Measurements from ENCODE around the gene GALNT18. TPM values are rescaled to one million over a fixed set of nuclear protein-coding genes. Genes with fewer than 3 reads are reported as not detected.

The GALNT18 gene
- total RNA-seq, 3 donors from 2014 or later (not counting 1 experiment from before 2014, with no cell fraction given), result 0.18 to 0.42 (median 0.38) TPM

- peaks cover 6 to 29% of the 10 kb centered on the region in 2 donors for H3K27me3 Mint-ChIP-seq (ENCODE audit: low read depth in 2 of 2)
- H3K9me3 ChIP-seq (ENCODE audit: control insufficient read depth, insufficient read depth, low read length), result no peaks in the 10 kb centered on the region
- DNase-seq (peak in 1 of 2 donors; percentile 23), ATAC-seq (no peak)
- H3K4me1 Mint-ChIP-seq, result no peaks in the 10 kb centered on the region
- 91% methylated on average over 2 of the region's 2 CpGs for WGBS (ENCODE audit: insufficient coverage)
- no peak overlapping the region for H3K27ac ChIP-seq (ENCODE audit: low read length)
- no peaks in the 10 kb centered on the region for H3K4me1 ChIP-seq (ENCODE audit: control insufficient read depth, insufficient read depth, low read length)
- no peak overlapping the region for H3K27ac Mint-ChIP-seq
- no peak overlapping the region for H3K4me3 ChIP-seq (ENCODE audit: low read length)
- no peaks in the 10 kb centered on the region for H3K9me3 Mint-ChIP-seq
- no peak for TF ChIP-seq CTCF (IDR thresholded peaks at IDR 0.05)
- no peak overlapping the region for H3K4me3 Mint-ChIP-seq
- H3K27me3 ChIP-seq (ENCODE audit: control insufficient read depth, insufficient read depth, low read length), result no peaks in the 10 kb centered on the region
- no peaks in the 10 kb centered on the region for H3K36me3 Mint-ChIP-seq
- intact Hi-C loops (cut with micrococcal nuclease), result no loop called here
- no peaks in the 10 kb centered on the region for H3K36me3 ChIP-seq (ENCODE audit: control insufficient read depth, insufficient read depth, low read length)
Measured at GRCh38 chr11:11608783-11609232, 13.0 kb downstream of the GALNT18 start.

- H3K9me3 Mint-ChIP-seq, result no peaks in the 10 kb centered on the region
- Histone ChIP-seq H3K4me1 (ENCODE audit: control insufficient read depth, insufficient read depth, low read length) (no peaks in the 10 kb centered on the region), H3K36me3 (ENCODE audit: control insufficient read depth, insufficient read depth, low read length) (no peaks in the 10 kb centered on the region), H3K4me3 (ENCODE audit: low read length) (no peak overlapping the region), H3K9me3 (ENCODE audit: control insufficient read depth, insufficient read depth, low read length) (no peaks in the 10 kb centered on the region), H3K27ac (ENCODE audit: low read length) (no peak overlapping the region), H3K27me3 (ENCODE audit: control insufficient read depth, insufficient read depth, low read length) (no peaks in the 10 kb centered on the region)
- H3K36me3 Mint-ChIP-seq, result no peaks in the 10 kb centered on the region
- no peak for DNase-seq
- 89% methylated on average over 2 of the region's 2 CpGs for WGBS (ENCODE audit: insufficient coverage)
- TF ChIP-seq CTCF (IDR thresholded peaks at IDR 0.05), result no peak
- intact Hi-C loops (cut with micrococcal nuclease), result no loop called here
- H3K27ac Mint-ChIP-seq, result no peak overlapping the region
- no peaks in the 10 kb centered on the region for H3K4me1 Mint-ChIP-seq
- H3K27me3 Mint-ChIP-seq (ENCODE audit: low read depth in 2 of 2), result peaks cover 6 to 25% of the 10 kb centered on the region in 2 donors
- no peak for ATAC-seq
- H3K4me3 Mint-ChIP-seq, result no peak overlapping the region
Measured at GRCh38 chr11:11607772-11608171, 14.0 kb downstream of the GALNT18 start.

- H3K36me3 ChIP-seq (ENCODE audit: control insufficient read depth, insufficient read depth, low read length), result no peaks in the 10 kb centered on the region
- H3K27me3 ChIP-seq (ENCODE audit: control insufficient read depth, insufficient read depth, low read length), result peaks cover 2% of the 10 kb centered on the region
- WGBS (ENCODE audit: insufficient coverage), result 77% methylated on average over 5 of the region's 5 CpGs
- no peak overlapping the region for H3K27ac ChIP-seq (ENCODE audit: low read length)
- peaks cover 9% of the 10 kb centered on the region for H3K36me3 Mint-ChIP-seq
- no peak overlapping the region for H3K27ac Mint-ChIP-seq
- H3K4me3 Mint-ChIP-seq, result no peak overlapping the region
- H3K9me3 ChIP-seq (ENCODE audit: control insufficient read depth, insufficient read depth, low read length), result no peaks in the 10 kb centered on the region
- peaks cover 13 to 27% of the 10 kb centered on the region in 2 donors for H3K27me3 Mint-ChIP-seq (ENCODE audit: low read depth in 2 of 2)
- H3K4me3 ChIP-seq (ENCODE audit: low read length), result no peak overlapping the region
- no peak for TF ChIP-seq CTCF (IDR thresholded peaks at IDR 0.05)
- no peak for ATAC-seq
- H3K4me1 ChIP-seq (ENCODE audit: control insufficient read depth, insufficient read depth, low read length), result no peaks in the 10 kb centered on the region
- H3K9me3 Mint-ChIP-seq, result peaks cover 0 to 3% of the 10 kb centered on the region in 2 donors
- no peak for DNase-seq
- no peaks in the 10 kb centered on the region for H3K4me1 Mint-ChIP-seq
- intact Hi-C loops (cut with micrococcal nuclease), result no loop called here
Measured at GRCh38 chr11:11605821-11606450, 15.9 kb downstream of the GALNT18 start.

GRCh38 chr11:11605181-11605580, 16.6 kb downstream of the GALNT18 start:
- Histone ChIP-seq H3K36me3 (ENCODE audit: control insufficient read depth, insufficient read depth, low read length) (no peaks in the 10 kb centered on the region), H3K9me3 (ENCODE audit: control insufficient read depth, insufficient read depth, low read length) (no peaks in the 10 kb centered on the region), H3K27ac (ENCODE audit: low read length) (no peak overlapping the region), H3K27me3 (ENCODE audit: control insufficient read depth, insufficient read depth, low read length) (peaks cover 2% of the 10 kb centered on the region), H3K4me1 (ENCODE audit: control insufficient read depth, insufficient read depth, low read length) (no peaks in the 10 kb centered on the region), H3K4me3 (ENCODE audit: low read length) (no peak overlapping the region)
- Mint-ChIP-seq H3K9me3 (peaks cover 0 to 3% of the 10 kb centered on the region in 2 donors), H3K27ac (no peak overlapping the region), H3K36me3 (peaks cover 16% of the 10 kb centered on the region), H3K4me1 (no peaks in the 10 kb centered on the region), H3K4me3 (no peak overlapping the region), H3K27me3 (ENCODE audit: low read depth in 2 of 2) (peaks cover 13 to 29% of the 10 kb centered on the region in 2 donors)
- ATAC-seq (no peak), DNase-seq (no peak)
- intact Hi-C loops (cut with micrococcal nuclease), result no loop called here
- WGBS (ENCODE audit: insufficient coverage), result 68% methylated on average over 6 of the region's 6 CpGs
- no peak for TF ChIP-seq CTCF (IDR thresholded peaks at IDR 0.05)

Measured in natural killer cell (primary cell).